ENCODE measurements around the gene OR1N2. TPM values are rescaled to one million over a fixed set of nuclear protein-coding genes. Genes with fewer than 3 reads are reported as not detected.

The OR1N2 gene
- total RNA-seq, 1 experiment from 2014 or later = not detected

GRCh38 chr9:122567901-122568300, 15.0 kb downstream of the OR1N2 start:
- Histone ChIP-seq H3K27me3 (ENCODE audit: insufficient read depth, low read length) (no peaks in the 10 kb centered on the region), H2BK12ac (ENCODE audit: insufficient read length, low read depth, low read length) (no peak overlapping the region), H3K56ac (ENCODE audit: insufficient read length, low read depth, low read length) (no peak overlapping the region), H4K5ac (ENCODE audit: insufficient read length, low read depth, low read length) (no peak overlapping the region), H3K27ac (ENCODE audit: insufficient read length, low read depth, low read length) (no peak overlapping the region), H4K8ac (replicated peaks; ENCODE audit: insufficient read length, low read depth, low read length) (no peak overlapping the region), H3T11ph (ENCODE audit: low read length) (no peak overlapping the region), H3K4me2 (ENCODE audit: insufficient read depth, insufficient read length, low read length) (no peak overlapping the region), H2BK20ac (ENCODE audit: low read depth, low read length, poor library complexity, severe bottlenecking) (no peak overlapping the region), H3K9ac (ENCODE audit: extremely low read depth, insufficient read length, low read length) (no peak overlapping the region), H3K4ac (ENCODE audit: low read depth, low read length) (no peak overlapping the region), H2AFZ (ENCODE audit: low read length) (no peak overlapping the region), H3K23me2 (ENCODE audit: insufficient read length, low read depth, low read length, poor library complexity, severe bottlenecking) (no peaks in the 10 kb centered on the region), H2BK120ac (ENCODE audit: low read depth, low read length, poor library complexity, severe bottlenecking) (no peak overlapping the region), H3K79me1 (ENCODE audit: insufficient read depth, low read depth, low read length, poor library complexity, severe bottlenecking) (no peaks in the 10 kb centered on the region), H3K18ac (ENCODE audit: insufficient read length, low read depth, low read length) (no peak overlapping the region), H3K4me1 (ENCODE audit: insufficient read depth, low read length) (no peaks in the 10 kb centered on the region), H2BK15ac (ENCODE audit: low read depth, low read length) (no peak overlapping the region), H3K23ac (ENCODE audit: insufficient read length, low read depth, low read length) (no peak overlapping the region), H4K20me1 (ENCODE audit: control insufficient read depth, insufficient read depth, insufficient read length) (no peaks in the 10 kb centered on the region), H2BK5ac (ENCODE audit: insufficient read length, low read length) (no peak overlapping the region), H3K14ac (ENCODE audit: insufficient read depth, low read length) (no peak overlapping the region), H4K91ac (ENCODE audit: insufficient read length, low read depth, low read length) (no peak overlapping the region), H3K9me3 (ENCODE audit: control insufficient read depth, low read depth, low read length) (peaks cover 77% of the 10 kb centered on the region), H3K79me2 (ENCODE audit: insufficient read depth, low read length) (no peaks in the 10 kb centered on the region), H2AK5ac (ENCODE audit: insufficient read length, low read length) (no peak overlapping the region)
- Mint-ChIP-seq H3K9me3 (peaks cover 78 to 85% of the 10 kb centered on the region in 2 experiments), H3K4me1 (no peaks in the 10 kb centered on the region), H3K27ac (no peak overlapping the region), H3K4me3 (no peak overlapping the region), H3K27me3 (ENCODE audit: low read depth) (peaks cover 3% of the 10 kb centered on the region; the same call in 1 of the 2 replicates), H3K36me3 (ENCODE audit: insufficient read depth in 1 of 3, low read depth in 3 of 3) (peaks cover 1 to 27% (median 2%) of the 10 kb centered on the region in 3 experiments; a peak in 5 of 7 replicates)
- no CpG with 5 or more reads among the region's 4 CpGs for WGBS (ENCODE audit: extremely low coverage, insufficient read length, low lambda C conversion rate)
- TF ChIP-seq CTCF (conservative IDR thresholded peaks at IDR 0.05) = no peak
- DNase-seq = no peak

Measured in H9 (cell line).